Mesenchymal stem cell (in vitro differentiated cells and primary cell): ENCODE results near the gene LDLRAD3.
"Not testable (repeated sequence)": the region's sequence is repeated elsewhere in the genome, so short reads cannot be mapped to it uniquely, and the experiment has no call there.

Source experiments
- DNase-seq: peaks from one replicate; pipeline ENCODE4 v3.0.0-alpha.2; 2013
- H2AFZ ChIP-seq: one replicate; pipeline ENCODE4 v1.6.1; 2013; ENCODE audit warnings: low read depth, mild to moderate bottlenecking, control low read depth, inconsistent platforms, low read length, moderate library complexity
- H2AK5ac ChIP-seq: 2 replicates; pipeline ENCODE4 v1.6.1; 2013; ENCODE audit warnings: low read length, moderate library complexity, mild to moderate bottlenecking, inconsistent platforms; ENCODE audit not compliant: severe bottlenecking
- H2BK120ac ChIP-seq: one replicate; pipeline ENCODE4 v1.6.1; 2013; ENCODE audit warnings: low read depth, mild to moderate bottlenecking, inconsistent platforms, low read length, moderate library complexity
- H2BK12ac ChIP-seq, 2 experiments: one replicate each; pipeline ENCODE4 v1.6.1; 2013; ENCODE audit warnings: inconsistent platforms in 2 of 2, low read length in 2 of 2, mild to moderate bottlenecking in 2 of 2, moderate library complexity in 2 of 2, control low read depth in 1 of 2
- H2BK15ac ChIP-seq: one replicate; pipeline ENCODE4 v1.6.1; 2013; ENCODE audit warnings: mild to moderate bottlenecking, low read depth, inconsistent platforms; ENCODE audit not compliant: poor library complexity, severe bottlenecking
- H2BK5ac ChIP-seq: 2 replicates; pipeline ENCODE4 v1.6.1; 2013; ENCODE audit warnings: low read depth, mild to moderate bottlenecking, low read length, control low read depth, inconsistent platforms; ENCODE audit not compliant: poor library complexity, severe bottlenecking
- H3K14ac ChIP-seq, 2 experiments: one replicate each; pipeline ENCODE4 v1.6.1; 2013; ENCODE audit warnings: inconsistent platforms in 2 of 2, low read length in 2 of 2, control low read depth in 1 of 2, mild to moderate bottlenecking in 1 of 2, moderate library complexity in 1 of 2
- H3K18ac ChIP-seq, 2 experiments: one replicate each; pipeline ENCODE4 v1.6.1; 2013; ENCODE audit warnings: inconsistent platforms in 2 of 2, low read length in 2 of 2, control low read depth in 1 of 2, low read depth in 1 of 2, mild to moderate bottlenecking in 1 of 2
- H3K23ac ChIP-seq, 2 experiments: one replicate each; pipeline ENCODE4 v1.6.1; 2013; ENCODE audit warnings: inconsistent platforms in 2 of 2, low read length in 2 of 2, mild to moderate bottlenecking in 2 of 2, moderate library complexity in 2 of 2, control low read depth in 1 of 2
- H3K27ac ChIP-seq: 2 replicates; pipeline ENCODE4 v1.5.1; 2013; ENCODE audit warnings: mild to moderate bottlenecking, moderate library complexity, low read length, control low read depth, inconsistent platforms; ENCODE audit not compliant: poor library complexity, severe bottlenecking
- H3K27me3 ChIP-seq, 2 experiments: 2 replicates each; pipeline versions ENCODE4 v1.6.1 to v1.7.0; 2013; ENCODE audit warnings: low read length in 2 of 2, mild to moderate bottlenecking in 2 of 2, moderate library complexity in 2 of 2, control low read depth in 1 of 2, inconsistent platforms in 1 of 2; ENCODE audit not compliant: control insufficient read depth in 1 of 2, insufficient read depth in 1 of 2
- H3K36me3 ChIP-seq, 2 experiments: 2 replicates each; pipeline versions ENCODE4 v1.6.1 to v1.7.0; 2013; ENCODE audit warnings: low read length in 2 of 2, control low read depth in 1 of 2, inconsistent platforms in 1 of 2, low read depth in 1 of 2, mild to moderate bottlenecking in 1 of 2; ENCODE audit not compliant: insufficient read depth in 2 of 2, control insufficient read depth in 1 of 2
- H3K4ac ChIP-seq, 2 experiments: one replicate each; pipeline ENCODE4 v1.6.1; 2013; ENCODE audit warnings: inconsistent platforms in 2 of 2, low read length in 2 of 2, mild to moderate bottlenecking in 2 of 2, moderate library complexity in 2 of 2, control low read depth in 1 of 2, low read depth in 1 of 2
- H3K4me1 ChIP-seq: 2 replicates; pipeline ENCODE4 v1.6.1; 2013; ENCODE audit warnings: low read depth, low read length, control low read depth; ENCODE audit not compliant: control insufficient read depth, insufficient read depth
- H3K4me2 ChIP-seq: 2 replicates; pipeline ENCODE4 v1.6.1; 2013; ENCODE audit warnings: low read length, mild to moderate bottlenecking, inconsistent platforms; ENCODE audit not compliant: poor library complexity, severe bottlenecking
- H3K4me3 ChIP-seq, 2 experiments: 2 replicates each; pipeline versions ENCODE4 v1.5.1 to v1.7.0; 2013; ENCODE audit warnings: low read length in 2 of 2, mild to moderate bottlenecking in 2 of 2, control low read depth in 1 of 2, low read depth in 1 of 2; ENCODE audit not compliant: insufficient read depth in 1 of 2
- H3K79me1 ChIP-seq: replicated peaks from 2 replicates; pipeline ENCODE4 v1.6.1; 2013; ENCODE audit warnings: mild to moderate bottlenecking, control low read depth, low read length, inconsistent platforms; ENCODE audit not compliant: poor library complexity, severe bottlenecking
- H3K9ac ChIP-seq: 2 replicates; pipeline ENCODE4 v1.7.0; 2013; ENCODE audit warnings: mild to moderate bottlenecking, low read length, moderate library complexity
- H3K9me3 ChIP-seq: 2 replicates; pipeline ENCODE4 v1.7.0; 2013; ENCODE audit warnings: mild to moderate bottlenecking, low read length; ENCODE audit not compliant: control insufficient read depth
- H4K8ac ChIP-seq: one replicate; pipeline ENCODE4 v1.6.1; 2013; ENCODE audit warnings: inconsistent platforms, mild to moderate bottlenecking, low read length, moderate library complexity
- H4K91ac ChIP-seq: one replicate; pipeline ENCODE4 v1.6.1; 2013; ENCODE audit warnings: mild to moderate bottlenecking, low read length, inconsistent platforms
- WGBS: methylation state at CpG from one replicate; pipeline ENCODE4 v1.1.7; 2013; ENCODE audit warnings: mixed read lengths; 5-methylcytosine and 5-hydroxymethylcytosine counted together

LDLRAD3 gene

GRCh38 chr11:36045945-36046344, 102.1 kb downstream of the LDLRAD3 start:
- not testable (repeated sequence) for H3K9ac ChIP-seq, H3K23ac ChIP-seq, H2BK12ac ChIP-seq, H2BK120ac ChIP-seq, H3K4me1 ChIP-seq, H3K4ac ChIP-seq, H3K18ac ChIP-seq, H2BK15ac ChIP-seq, H3K4me2 ChIP-seq, H2AK5ac ChIP-seq, H3K9me3 ChIP-seq, H4K91ac ChIP-seq, DNase-seq, H3K27ac ChIP-seq, H2AFZ ChIP-seq, H2BK5ac ChIP-seq, H4K8ac ChIP-seq, H3K27me3 ChIP-seq, H3K4me3 ChIP-seq, H3K14ac ChIP-seq, H3K79me1 ChIP-seq, H3K36me3 ChIP-seq
- WGBS: 99% methylated on average over 2 of the region's 3 CpGs

- WGBS: no CpG with 5 or more reads among the region's 1 CpG
- no peak overlapping the region for H3K9ac ChIP-seq
Measured at GRCh38 chr11:36046932-36047331, 103.1 kb downstream of the LDLRAD3 start.

GRCh38 chr11:36047344-36047743, 103.5 kb downstream of the LDLRAD3 start:
- Histone ChIP-seq H3K4me2 (no peak overlapping the region), H2AFZ (no peak overlapping the region), H3K4ac (no peak overlapping the region), H2BK12ac (no peak overlapping the region), H3K9me3 (no peaks in the 10 kb centered on the region), H3K27me3 (no peaks in the 10 kb centered on the region), H2BK15ac (no peak overlapping the region), H4K91ac (no peak overlapping the region), H2BK120ac (no peak overlapping the region), H3K4me3 (no peak overlapping the region), H3K23ac (no peak overlapping the region), H3K79me1 (peaks cover 2% of the 10 kb centered on the region), H3K27ac (no peak overlapping the region), H2AK5ac (no peak overlapping the region), H3K9ac (no peak overlapping the region), H3K36me3 (peaks cover 0 to 3% of the 10 kb centered on the region in 2 experiments), H3K4me1 (peaks cover 4% of the 10 kb centered on the region), H2BK5ac (no peak overlapping the region), H3K18ac (no peak overlapping the region), H3K14ac (no peak overlapping the region), H4K8ac (no peak overlapping the region)
- DNase-seq: no peak
- WGBS: 100% methylated on average over 1 of the region's 2 CpGs

More at GRCh38 chr11:36046932-36047331, 103.1 kb downstream of the LDLRAD3 start:
- H3K4me1 ChIP-seq: peaks cover 4% of the 10 kb centered on the region
- peaks cover 0 to 3% of the 10 kb centered on the region in 2 experiments for H3K36me3 ChIP-seq
- H3K23ac ChIP-seq: no peak overlapping the region
- H2BK120ac ChIP-seq: no peak overlapping the region
- H3K27me3 ChIP-seq: no peaks in the 10 kb centered on the region
- no peak overlapping the region for H2AK5ac ChIP-seq
- H3K4ac ChIP-seq: no peak overlapping the region
- H3K79me1 ChIP-seq: peaks cover 2% of the 10 kb centered on the region
- DNase-seq: no peak
- H2BK5ac ChIP-seq: no peak overlapping the region
- no peak overlapping the region for H2AFZ ChIP-seq
- H4K8ac ChIP-seq: no peak overlapping the region
- no peak overlapping the region for H2BK12ac ChIP-seq
- no peak overlapping the region for H2BK15ac ChIP-seq
- no peaks in the 10 kb centered on the region for H3K9me3 ChIP-seq
- no peak overlapping the region for H3K14ac ChIP-seq
- H3K4me2 ChIP-seq: no peak overlapping the region
- no peak overlapping the region for H3K4me3 ChIP-seq
- no peak overlapping the region for H3K27ac ChIP-seq
- no peak overlapping the region for H4K91ac ChIP-seq
- no peak overlapping the region for H3K18ac ChIP-seq

- no peak overlapping the region for H3K4ac ChIP-seq
- 85% methylated on average over 2 of the region's 5 CpGs for WGBS
- H2BK5ac ChIP-seq: no peak overlapping the region
- no peaks in the 10 kb centered on the region for H3K27me3 ChIP-seq
- H3K23ac ChIP-seq: no peak overlapping the region
- H3K27ac ChIP-seq: no peak overlapping the region
- peaks cover 2% of the 10 kb centered on the region for H3K79me1 ChIP-seq
- no peak overlapping the region for H4K91ac ChIP-seq
- no peak overlapping the region for H2AK5ac ChIP-seq
- H3K36me3 ChIP-seq: peaks cover 0 to 3% of the 10 kb centered on the region in 2 experiments
- no peaks in the 10 kb centered on the region for H3K9me3 ChIP-seq
- H4K8ac ChIP-seq: no peak overlapping the region
- H3K14ac ChIP-seq: no peak overlapping the region
- no peak overlapping the region for H2AFZ ChIP-seq
- H2BK12ac ChIP-seq: no peak overlapping the region
- no peak overlapping the region for H3K18ac ChIP-seq
- H3K4me2 ChIP-seq: no peak overlapping the region
- peak; percentile 66 for DNase-seq
- no peak overlapping the region for H3K4me3 ChIP-seq
- peaks cover 4% of the 10 kb centered on the region for H3K4me1 ChIP-seq
- no peak overlapping the region for H2BK15ac ChIP-seq
- no peak overlapping the region for H3K9ac ChIP-seq
- no peak overlapping the region for H2BK120ac ChIP-seq
Measured at GRCh38 chr11:36048496-36049247, 104.8 kb downstream of the LDLRAD3 start.
